Peyer's patch (tissue), 4 donors: ENCODE measurements around the gene PCDHGA10.
"Not testable (repeated sequence)": the region's sequence is repeated elsewhere in the genome, so short reads cannot be mapped to it uniquely, and the experiment has no call there.

Experiments
- POLR2A ChIP-seq, 2 donors: fragments of 450-650 bp; IDR thresholded peaks; one replicate each; pipeline ENCODE4 v1.5.1; 2017; ENCODE audit warnings: antibody characterized with exemption in 2 of 2, mild to moderate bottlenecking in 2 of 2, moderate library complexity in 2 of 2
- TF ChIP-seq, protein P1 (sequence below), 6 experiments: fragments of 450-650 bp in 4 of 6; fragments of 200-600 bp in 2 of 6; sonication (generic) in 1 of 6; IDR thresholded peaks; one replicate each; pipeline ENCODE4 v1.5.1; 2017 to 2019; ENCODE audit warnings: antibody characterized with exemption in 6 of 6, mild to moderate bottlenecking in 3 of 6, moderate library complexity in 1 of 6

DNA sequence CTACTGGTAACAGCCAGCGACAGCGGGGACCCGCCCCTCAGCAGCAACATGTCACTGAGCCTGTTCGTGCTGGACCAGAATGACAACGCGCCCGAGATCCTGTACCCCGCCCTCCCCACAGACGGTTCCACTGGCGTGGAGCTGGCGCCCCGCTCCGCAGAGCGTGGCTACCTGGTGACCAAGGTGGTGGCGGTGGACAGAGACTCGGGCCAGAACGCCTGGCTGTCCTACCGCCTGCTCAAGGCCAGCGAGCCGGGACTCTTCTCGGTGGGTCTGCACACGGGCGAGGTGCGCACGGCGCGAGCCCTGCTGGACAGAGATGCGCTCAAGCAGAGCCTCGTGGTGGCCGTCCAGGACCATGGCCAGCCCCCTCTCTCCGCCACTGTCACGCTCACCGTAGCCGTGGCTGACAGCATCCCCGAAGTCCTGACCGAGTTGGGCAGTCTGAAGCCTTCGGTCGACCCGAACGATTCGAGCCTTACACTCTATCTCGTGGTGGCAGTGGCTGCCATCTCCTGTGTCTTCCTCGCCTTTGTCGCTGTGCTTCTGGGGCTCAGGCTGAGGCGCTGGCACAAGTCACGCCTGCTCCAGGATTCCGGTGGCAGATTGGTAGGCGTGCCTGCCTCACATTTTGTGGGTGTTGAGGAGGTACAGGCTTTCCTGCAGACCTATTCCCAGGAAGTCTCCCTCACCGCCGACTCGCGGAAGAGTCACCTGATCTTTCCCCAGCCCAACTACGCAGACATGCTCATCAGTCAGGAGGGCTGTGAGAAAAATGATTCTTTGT lies 18.2 kb upstream of the PCDHGA10 start:
- TF ChIP-seq, protein P1, sequence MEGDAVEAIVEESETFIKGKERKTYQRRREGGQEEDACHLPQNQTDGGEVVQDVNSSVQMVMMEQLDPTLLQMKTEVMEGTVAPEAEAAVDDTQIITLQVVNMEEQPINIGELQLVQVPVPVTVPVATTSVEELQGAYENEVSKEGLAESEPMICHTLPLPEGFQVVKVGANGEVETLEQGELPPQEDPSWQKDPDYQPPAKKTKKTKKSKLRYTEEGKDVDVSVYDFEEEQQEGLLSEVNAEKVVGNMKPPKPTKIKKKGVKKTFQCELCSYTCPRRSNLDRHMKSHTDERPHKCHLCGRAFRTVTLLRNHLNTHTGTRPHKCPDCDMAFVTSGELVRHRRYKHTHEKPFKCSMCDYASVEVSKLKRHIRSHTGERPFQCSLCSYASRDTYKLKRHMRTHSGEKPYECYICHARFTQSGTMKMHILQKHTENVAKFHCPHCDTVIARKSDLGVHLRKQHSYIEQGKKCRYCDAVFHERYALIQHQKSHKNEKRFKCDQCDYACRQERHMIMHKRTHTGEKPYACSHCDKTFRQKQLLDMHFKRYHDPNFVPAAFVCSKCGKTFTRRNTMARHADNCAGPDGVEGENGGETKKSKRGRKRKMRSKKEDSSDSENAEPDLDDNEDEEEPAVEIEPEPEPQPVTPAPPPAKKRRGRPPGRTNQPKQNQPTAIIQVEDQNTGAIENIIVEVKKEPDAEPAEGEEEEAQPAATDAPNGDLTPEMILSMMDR (IDR thresholded peaks at IDR 0.05): not testable (repeated sequence)
- not testable (repeated sequence) for TF ChIP-seq POLR2A (IDR thresholded peaks at IDR 0.05)
